Activated CD8-positive, alpha-beta memory T cell treated with anti-CD3 and anti-CD28 coated beads for 24 hours (primary cell): ENCODE data around the gene UNC5C.

ENCODE experiments used
- DNase-seq: peaks from one replicate; pipeline ENCODE4 v3.0.0-alpha.2; 2020

The UNC5C gene

DNA sequence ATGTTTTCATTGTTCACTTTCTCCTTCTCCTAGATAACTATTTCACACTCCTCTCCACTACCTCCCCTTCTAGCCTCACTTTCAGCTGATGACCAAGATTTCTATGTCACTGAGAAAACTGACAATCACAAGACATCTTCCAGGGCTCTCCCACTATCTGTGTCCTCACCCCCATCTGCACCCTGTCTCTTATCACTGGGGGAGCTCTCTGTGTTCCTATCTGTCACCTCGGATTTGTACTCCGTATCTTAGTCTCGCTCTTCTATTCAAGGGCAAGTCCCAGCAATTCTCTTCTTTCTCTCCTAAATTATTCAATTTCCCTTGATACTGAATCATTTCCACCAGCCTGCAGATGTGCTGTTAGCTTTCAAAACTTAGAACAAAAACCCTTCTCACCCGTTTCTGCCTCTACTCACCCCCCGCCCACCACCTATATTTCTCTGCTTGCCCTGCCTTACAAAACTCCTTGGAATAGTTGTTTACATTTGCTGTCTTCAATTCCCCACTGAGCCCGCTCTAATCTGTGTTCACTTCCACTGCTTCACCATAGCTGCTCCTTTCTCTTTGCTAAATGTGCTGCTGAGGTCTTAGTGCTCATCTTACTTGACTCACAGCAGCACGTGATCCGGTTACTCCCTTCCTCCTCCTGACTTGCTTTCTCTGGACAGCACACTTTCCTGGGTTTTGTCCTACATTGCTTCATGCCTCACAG is 293.2 kb downstream of the UNC5C start:
- DNase-seq, result no peak

DNA sequence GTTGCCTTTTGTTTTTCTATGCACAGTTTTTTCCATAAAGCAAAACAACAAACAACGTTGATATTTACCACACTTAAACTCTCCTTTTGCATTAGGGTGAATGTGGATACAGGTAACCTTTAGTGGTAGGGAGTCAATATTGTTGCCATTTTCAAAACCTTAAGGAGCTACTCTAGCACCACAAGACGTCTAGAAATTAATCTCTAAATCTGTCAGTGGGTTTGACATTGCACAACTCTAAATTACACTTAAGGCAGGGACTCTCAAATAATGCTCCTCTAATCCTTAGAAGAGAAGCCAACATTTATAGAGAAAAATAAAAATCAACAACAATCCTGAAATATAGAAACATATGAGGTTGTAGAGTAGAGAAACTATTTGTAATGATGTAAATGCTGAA is 297.2 kb downstream of the UNC5C start:
- DNase-seq, result no peak

DNA sequence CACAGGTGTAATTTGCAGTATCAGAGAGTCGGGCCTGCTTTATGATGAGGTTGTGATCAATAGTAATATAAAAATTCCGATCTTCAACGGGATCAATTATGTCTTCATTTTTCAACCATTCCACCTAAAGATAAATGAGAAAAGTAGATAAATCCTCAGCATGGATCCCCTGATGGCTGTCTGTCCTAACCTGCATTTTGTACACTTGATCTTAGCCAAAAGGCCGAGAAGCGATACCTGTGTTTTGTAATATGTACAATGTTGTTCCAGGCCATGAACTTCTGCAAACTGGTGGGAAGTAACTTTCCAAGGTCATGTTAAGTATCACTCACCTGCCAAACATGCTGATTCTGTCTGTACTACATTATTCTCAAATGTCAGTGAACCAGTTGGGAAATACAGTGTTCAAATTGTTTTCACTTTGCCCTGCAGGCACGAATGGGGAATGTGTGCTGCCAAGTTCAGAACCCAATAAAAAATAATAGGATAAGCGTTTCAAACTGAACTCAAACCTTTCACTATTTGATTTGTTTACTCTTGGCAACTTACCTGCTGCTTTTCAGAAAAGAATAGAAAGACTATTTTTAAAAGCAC is 298.1 kb downstream of the UNC5C start:
- no peak for DNase-seq

DNA sequence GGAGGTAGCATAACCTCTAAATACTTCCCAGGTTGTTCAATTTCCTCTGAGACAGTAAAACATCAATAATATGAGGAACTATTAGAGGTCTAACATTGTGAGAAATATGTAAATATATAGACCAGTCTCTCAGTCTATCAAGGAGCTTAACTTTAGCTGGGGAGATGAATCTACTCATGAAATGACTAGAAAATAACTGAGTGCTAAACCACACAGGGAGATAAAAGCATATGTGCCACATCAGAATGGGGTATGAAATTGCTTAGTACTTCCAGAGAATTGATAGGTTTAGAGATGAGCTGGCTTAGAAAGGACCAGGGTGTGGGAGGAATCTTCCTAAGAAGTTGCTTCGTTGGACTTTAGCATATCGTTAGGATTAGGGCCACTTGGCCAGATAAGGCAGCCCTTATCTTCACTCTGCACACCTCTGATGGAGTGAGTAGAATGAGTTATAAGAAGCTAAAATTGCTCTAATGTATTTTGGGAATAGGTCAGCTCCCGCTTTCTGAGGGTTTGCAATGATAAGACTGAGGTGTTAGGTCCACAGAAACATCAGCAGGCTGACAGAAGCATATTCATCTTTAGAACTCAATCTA is 299.2 kb downstream of the UNC5C start:
- DNase-seq, result no peak

DNA sequence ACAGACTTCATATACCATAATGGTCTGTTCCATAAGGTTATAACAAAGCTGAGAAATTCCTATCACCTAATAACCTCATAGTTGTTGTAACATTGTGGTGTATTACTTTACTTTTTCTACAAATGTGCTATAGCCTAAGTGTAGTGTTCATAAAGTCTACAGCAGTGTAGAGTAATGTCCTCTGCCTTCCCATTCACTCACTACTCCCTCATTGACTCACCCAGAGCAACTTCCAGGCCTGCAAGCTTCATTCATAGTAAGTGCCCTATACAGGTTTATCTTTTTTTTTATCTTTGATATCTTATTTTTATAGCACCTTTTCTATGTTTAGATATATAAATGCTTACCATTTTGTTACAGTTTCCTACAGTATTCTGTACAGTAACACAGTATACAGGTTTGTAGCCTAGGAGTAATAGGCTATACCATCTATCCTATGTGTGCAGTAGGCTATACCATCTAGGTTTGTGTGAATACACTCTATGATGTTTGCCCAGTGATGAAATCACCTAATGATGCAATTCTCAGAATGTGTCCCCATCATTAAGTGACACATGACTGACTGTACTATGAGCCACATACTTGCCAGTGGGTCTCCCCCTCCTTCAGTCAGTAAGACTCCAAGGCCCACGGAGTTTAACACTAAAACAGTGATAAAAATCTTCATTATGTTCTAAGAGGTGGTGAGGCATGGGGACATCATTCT is 299.9 kb downstream of the UNC5C start:
- no peak for DNase-seq

DNA sequence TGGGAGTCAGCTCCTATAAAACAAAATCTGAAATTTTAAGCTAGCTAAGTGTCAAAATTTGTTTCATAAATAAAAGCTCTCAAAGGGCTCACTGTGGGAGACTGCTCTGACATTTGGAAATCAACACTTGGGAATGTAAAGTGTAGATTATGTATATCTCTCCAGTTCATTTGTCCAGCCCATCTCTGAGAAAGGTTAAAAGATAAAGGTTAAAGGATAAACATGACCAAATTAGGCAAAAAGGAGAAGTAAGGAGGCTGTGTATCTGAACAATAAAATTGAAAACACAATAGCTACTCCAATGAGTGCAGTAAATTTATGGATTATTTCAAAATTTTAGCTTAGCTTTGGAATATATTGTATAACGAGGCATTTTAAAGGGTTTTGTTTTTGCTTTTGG is 304.9 kb downstream of the UNC5C start:
- no peak for DNase-seq

DNA sequence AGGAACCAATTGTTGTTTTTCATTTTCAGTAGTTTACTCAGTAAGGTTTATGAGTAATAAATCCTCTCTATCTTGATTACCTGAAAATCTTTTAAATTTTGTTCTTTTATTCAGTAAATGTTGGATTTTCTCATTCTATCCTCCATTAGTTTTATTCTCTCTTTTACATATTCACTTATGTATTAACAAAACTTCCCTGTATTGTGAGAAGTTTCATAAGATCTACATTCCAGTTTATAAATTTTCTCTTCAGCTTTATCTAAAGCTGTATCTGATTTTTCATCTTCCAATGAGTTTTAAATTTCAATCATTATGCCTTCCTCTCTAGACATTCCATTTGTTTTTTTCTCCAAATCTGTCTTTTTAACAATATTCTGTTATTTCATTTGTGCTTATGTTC is 310.2 kb downstream of the UNC5C start:
- no peak for DNase-seq

DNA sequence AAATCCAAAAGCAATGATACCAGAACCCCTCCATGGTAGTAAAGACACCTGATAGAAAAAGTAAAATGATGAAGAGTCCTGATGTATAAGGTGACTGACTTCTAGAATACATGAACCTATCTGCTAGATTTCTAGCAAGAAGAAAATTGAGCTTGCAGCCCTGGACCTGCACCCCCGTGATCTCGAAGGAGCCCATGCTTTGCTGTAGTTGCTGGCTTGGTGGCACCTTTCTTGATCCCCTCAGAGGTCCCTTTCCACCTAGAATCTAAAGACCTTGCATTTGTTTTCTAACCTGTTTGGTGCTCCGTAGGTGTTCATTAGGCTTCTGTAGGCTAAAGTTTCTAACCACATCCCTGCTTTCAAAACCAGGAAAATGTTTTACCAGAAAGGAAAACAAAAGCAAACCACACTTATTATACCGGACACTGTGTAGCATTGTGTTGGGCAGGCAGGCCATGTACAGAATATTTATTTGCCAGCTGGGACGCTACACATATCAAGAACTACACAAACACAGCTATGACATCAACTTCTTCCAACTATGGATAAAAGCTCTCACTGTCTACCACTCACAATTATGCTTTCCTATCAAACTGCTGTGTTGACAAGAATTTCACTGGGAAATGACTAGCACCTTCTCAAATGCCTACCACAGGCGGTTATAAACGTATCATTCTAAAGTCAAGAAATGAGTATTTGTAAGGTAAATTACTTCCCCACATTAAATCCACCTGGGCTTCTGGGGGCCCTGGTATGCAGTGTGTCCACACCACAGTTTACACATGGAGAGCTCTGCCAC is 316.2 kb downstream of the UNC5C start:
- no peak for DNase-seq

DNA sequence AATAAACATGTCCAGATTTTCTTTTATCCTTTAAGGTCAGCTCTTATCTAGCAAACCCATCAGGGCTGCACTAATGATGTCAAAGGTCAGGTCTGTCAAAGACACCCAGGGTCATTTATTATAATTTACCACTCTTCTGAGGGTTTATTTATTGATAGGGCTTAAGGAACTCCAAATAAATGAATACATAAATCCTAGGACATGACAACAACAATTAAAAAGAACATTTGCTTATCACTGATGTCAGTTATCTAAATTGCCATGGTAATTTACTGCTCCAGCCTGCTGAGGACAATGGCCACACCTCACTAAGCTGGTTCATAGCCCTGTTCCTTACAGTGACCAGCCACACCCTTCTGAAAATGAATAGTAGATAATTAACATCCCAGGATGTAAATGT is 317.1 kb downstream of the UNC5C start:
- no peak for DNase-seq

DNA sequence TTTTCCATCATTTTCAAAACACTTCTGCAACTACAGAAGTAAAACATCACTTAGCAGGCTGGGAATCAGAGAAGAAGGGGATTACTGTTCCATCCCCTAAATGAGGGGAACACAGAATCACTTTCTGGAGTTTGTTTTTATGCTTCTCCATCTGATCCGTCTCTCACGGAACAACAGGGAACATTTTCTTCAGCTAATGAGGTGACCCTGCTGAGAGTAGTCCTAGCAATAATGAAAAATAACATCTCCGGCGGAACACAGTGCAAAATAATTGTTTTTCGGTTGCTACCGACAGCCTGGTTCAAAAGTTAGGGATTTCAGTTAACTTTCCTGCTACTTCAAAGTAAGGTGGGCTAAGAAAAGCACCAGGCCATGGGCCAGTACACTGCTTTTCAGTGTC is 322.9 kb downstream of the UNC5C start:
- no peak for DNase-seq

DNA sequence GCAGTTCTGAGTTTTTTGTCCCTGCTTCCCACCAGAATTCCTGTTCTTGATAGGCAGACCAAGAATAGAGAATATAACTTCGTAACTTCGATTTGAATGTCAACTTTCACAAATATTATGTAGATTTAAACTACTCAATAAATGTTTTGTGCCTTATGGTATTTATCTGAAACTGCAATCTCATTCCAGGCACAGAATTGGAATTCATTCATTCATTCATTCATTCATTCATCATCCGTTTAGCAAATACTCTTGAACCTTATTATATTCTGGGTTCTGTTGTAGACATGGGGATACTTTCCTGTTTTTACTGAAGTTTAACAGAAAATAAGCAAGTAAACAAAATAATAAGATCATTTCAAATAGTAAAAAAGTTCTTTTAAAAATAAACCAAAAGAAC is 324.4 kb downstream of the UNC5C start:
- DNase-seq, result no peak

DNA sequence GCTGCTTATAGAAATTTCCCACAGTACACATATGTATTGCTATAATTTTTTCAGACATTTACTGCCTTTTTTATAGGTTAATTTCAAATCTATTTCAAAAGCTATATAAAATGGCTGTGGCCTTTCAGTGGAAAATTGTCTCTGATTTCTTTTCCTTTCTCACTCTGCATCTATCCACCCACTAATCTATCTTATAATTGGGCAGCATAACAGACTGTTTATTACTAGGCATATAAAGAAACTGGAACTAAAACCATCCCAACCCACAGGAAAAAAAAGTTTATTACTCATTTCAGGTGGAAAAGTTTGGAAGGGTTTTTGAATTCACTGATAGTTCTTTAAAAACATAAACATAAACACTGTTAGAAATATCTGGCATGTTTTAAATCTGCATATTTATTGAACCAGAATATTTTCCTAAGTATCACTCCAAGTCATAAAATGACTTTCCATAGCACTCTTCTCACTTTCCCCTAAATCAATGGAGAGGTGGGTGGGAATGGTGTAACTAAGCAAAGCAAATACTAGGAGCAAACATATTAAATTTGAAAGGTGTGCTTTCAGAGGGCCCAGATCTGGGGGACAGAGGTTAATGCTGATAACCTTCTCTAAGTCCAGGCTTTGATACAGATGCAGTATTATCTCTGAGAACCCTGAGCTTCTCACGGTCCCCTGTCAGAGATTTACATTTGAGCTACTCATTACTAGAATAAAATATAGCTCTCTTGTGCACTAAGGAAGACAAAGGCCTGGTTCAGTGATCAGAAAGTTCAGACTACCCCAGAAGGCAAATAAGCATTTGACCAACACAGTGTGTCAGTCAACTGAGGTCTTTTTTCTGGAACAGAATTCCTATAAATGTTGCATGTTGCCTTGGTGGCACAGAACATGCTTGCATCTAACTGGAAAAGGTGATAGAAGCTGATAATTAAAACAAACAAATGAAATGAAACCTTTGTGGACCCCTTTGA is 328.3 kb downstream of the UNC5C start:
- DNase-seq, result no peak

DNA sequence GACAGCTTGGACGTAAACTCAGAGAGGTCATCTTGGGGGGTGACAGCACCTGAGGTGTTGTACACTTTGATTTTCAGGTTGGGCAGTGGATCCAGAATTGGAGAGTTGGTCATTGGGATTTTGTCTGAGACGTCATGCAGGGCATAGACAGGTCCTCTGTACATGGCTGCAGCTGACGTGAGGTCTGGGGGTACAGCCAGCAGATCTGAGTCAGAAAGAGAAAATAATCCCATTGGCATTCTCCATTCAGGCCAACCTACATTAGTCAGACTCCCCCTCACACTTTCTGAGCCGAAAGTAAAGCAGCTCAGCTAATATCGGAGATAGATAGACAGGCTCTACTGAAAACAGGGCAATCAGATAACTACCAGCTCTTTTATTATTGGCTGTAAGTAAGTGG is 329.7 kb downstream of the UNC5C start:
- DNase-seq, result no peak

DNA sequence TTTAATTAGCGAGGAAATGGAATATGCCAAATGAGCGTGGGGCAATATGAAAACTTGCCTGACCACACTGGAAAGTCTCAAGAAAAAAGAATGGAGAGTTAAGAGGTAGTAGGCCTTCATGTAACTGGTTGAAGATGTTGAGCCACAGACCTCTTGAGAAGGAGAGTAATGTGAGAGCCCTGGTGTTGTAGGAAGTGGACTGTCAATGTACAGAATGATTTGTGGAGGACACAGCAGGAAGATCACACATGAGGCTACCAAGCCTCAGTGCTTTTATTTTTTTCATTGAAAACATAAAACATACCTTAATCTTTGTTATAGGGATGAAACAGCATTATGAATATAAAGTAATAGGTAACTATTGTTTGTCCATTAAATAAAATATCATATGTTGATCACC is 331.6 kb downstream of the UNC5C start:
- DNase-seq, result no peak

DNA sequence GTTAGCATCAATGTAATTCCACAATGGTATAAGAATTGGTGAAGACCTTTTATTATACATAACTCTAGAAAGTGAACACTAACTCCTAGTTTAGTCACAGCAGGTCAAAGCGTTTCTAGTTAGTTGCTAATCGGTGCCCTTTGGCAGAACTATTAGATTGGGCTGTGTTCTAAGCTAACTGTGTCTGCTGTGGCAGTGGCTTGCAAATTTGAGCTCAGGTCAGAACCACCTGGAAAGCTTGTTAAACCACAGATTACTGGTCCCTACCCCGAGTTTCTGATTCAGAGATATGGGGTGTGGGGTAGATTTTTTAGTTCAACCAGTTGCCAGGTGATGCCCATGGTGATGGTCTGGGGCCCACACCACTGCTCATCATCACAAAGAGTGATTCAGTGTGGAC is 332.1 kb downstream of the UNC5C start:
- DNase-seq, result no peak

DNA sequence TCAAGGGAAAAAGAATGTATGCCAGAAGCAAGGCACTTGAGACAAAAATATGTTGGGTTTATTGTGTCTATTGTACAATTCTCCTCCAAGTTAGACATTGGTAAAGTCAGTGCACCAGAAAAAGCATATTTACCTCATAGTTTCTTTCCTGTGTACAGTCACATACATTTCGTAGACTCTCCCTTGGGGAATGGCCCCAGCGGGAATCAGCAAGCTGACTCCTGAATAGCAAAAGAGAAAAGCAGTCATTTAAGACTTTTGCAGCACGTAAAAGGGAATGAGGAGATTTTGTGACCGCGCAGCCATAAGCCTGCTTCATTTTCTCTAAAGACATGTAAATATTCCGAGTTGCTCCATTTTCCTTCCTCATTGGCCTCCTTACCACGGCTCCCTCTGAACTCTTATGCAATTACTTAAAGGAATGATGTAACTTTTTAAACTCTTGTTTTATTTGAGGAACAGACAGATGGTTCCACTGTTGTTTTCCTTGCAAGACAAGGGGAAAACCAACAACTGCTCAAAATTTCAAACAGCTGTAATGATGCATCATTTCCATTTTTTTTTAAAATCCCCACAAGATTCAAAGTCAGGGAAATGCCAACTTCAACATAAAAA is 332.7 kb downstream of the UNC5C start:
- no peak for DNase-seq

DNA sequence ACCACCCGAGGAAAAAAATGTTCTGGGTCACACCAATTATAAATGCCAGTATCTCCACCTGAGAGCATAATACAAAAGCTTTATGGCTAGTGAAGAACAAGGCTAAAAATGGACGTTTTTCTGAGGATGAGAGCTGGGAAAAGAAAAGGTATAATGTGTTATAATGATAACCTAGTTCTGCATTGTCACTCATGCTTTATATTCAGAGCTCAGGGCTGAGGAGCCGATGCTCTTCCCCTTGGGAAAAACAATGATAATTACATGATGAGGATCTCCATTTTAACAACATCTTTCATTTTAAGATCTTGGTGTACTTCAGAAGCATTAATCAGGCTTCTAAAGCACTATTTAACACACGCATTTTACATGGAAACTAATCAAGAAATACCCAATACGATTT is 333.7 kb downstream of the UNC5C start:
- no peak for DNase-seq

DNA sequence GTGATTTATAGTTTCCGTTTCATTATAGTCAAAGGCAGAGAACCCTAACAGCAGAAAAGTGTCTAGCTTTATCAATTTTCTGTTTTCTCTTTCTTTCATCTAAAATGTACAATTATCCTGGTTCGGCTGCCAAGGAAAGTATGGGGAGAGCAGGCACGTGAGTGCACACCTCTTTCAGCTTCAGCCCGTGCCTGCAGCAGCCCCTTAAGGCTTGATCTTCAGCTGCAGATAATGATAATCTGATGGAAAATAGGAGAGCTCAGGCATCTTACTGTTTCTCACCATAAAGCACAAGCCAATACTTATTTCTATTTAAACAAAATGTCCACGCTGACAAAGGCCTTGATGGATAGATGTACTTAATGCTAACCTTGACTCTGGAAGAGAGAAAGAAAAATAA is 334.4 kb downstream of the UNC5C start:
- DNase-seq, result no peak

DNA sequence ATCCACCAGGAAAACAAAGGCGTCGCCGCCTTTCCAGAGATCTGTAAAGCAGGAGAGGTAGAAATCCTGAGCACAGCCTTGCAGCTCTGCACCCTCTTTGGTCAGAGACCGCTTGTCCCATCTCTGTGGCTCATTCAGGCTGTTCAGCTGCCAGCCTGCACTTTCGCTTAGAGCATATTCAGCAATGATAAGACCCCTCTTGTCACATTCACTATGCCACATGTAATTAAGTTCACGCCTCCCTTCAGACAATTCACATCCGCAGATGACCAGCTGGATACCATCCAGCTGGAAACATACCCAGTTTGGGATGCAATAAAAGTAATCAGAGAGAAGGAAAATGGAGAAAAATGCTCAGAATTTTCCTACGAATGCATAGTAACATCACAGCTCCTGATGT is 335.4 kb downstream of the UNC5C start:
- DNase-seq, result no peak

DNA sequence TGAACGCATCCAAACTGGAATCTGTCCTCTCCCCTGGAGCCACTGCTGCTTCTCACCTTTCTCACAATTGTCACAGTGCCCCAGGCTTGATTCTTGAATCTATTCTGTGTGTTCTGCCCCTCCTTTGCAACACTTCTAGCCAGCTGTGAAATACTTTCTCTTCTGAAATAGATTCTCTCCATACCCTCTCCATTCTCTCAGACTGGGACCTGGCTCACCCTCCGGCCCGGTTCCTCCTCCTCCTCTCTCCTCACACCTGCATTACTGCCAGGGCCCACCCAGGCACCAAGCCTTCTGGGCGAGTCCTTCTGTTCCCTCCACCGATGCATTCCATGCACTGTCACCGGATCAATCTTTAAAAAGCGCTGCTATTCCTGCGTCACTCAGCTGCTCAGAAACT is 336.1 kb downstream of the UNC5C start:
- no peak for DNase-seq

DNA sequence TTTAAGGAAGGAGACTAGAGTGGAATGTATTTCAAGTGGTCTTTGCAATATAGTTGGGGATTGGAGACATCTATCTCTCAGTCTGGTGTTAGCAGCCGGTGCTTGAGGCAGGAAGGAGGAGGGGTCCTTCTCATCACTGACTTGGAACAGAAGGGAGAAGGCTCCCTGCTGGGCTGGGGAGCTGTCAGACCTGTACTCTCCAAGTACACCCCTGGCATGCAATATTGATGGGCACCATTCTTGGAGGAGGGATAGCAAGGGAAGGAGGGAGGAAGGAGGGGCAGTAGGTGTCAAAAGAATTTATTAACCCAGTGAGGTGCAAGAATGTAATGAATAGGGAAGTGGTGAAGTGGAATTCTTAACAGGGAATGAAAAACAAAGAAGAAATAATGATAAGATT is 338.8 kb downstream of the UNC5C start:
- DNase-seq, result no peak

DNA sequence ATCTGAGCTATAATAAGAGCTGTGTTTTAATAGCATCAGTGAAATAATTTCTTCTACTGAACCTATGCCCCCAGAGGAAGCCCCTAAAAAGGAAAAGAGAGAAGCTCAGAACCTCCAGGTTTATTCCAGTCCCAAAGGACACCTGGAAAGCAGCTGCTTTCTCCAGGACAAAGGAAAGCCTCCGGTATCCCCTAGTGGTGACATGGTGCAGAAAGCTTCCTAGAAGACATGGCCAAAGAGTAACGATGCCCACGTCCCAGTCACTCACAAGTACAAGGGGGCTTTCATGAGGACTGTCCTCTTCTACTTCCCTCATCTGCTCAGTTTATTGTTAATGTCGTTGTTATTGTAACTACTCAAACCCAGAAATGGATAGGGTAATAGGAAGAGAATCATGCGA is 343.9 kb downstream of the UNC5C start:
- DNase-seq, result no peak
